Endodermal cell (in vitro differentiated cells): ENCODE results near the gene PLXNA2. TPM values are rescaled to one million over a fixed set of nuclear protein-coding genes. Genes with fewer than 3 reads are reported as not detected.
A peak's percentile ranks its signal among the peaks of the same experiment; 100 is the strongest.

Source experiments
- DNase-seq: peaks from one replicate; pipeline ENCODE4 v3.0.0-alpha.2; 2017
- H3K27ac ChIP-seq: 2 replicates; pipeline ENCODE4 v1.5.1; 2013; ENCODE audit warnings: mild to moderate bottlenecking, low read depth, low read length, moderate library complexity
- H3K27me3 ChIP-seq: 2 replicates; pipeline ENCODE4 v1.6.1; 2013; ENCODE audit warnings: mild to moderate bottlenecking, low read length, moderate library complexity; ENCODE audit not compliant: insufficient read depth, control insufficient read depth, poor library complexity, severe bottlenecking
- H3K36me3 ChIP-seq: 2 replicates; pipeline ENCODE4 v1.7.0; 2013; ENCODE audit warnings: mild to moderate bottlenecking, low read length, moderate library complexity; ENCODE audit not compliant: control insufficient read depth, insufficient read depth
- H3K4me1 ChIP-seq: one replicate; pipeline ENCODE4 v1.7.0; 2013; ENCODE audit warnings: low read length; ENCODE audit not compliant: control insufficient read depth, insufficient read depth
- H3K4me3 ChIP-seq: 2 replicates; pipeline ENCODE4 v1.5.1; 2013; ENCODE audit warnings: mild to moderate bottlenecking, low read length, moderate library complexity
- H3K9ac ChIP-seq: 2 replicates; pipeline ENCODE4 v1.6.1; 2013; ENCODE audit warnings: mild to moderate bottlenecking, low read length, moderate library complexity; ENCODE audit not compliant: poor library complexity, severe bottlenecking; ENCODE audit errors: extremely low read depth
- H3K9me3 ChIP-seq: 2 replicates; pipeline ENCODE4 v1.6.1; 2013; ENCODE audit warnings: mild to moderate bottlenecking, low read length, moderate library complexity; ENCODE audit not compliant: control insufficient read depth
- H3K27ac Mint-ChIP-seq: 2 replicates; pipeline ENCODE4 v1.8.0; 2020; ENCODE audit warnings: mixed read lengths
- H3K27me3 Mint-ChIP-seq: 2 replicates; pipeline ENCODE4 v1.8.0; 2021; ENCODE audit warnings: mild to moderate bottlenecking, mixed read lengths; ENCODE audit not compliant: insufficient read depth
- H3K36me3 Mint-ChIP-seq: 2 replicates; pipeline ENCODE4 v1.8.0; 2020; ENCODE audit warnings: low read depth, mixed read lengths
- H3K4me1 Mint-ChIP-seq: 2 replicates; pipeline ENCODE4 v1.8.0; 2020; ENCODE audit warnings: mixed read lengths
- H3K4me3 Mint-ChIP-seq: 2 replicates; pipeline ENCODE4 v1.8.0; 2020; ENCODE audit warnings: mild to moderate bottlenecking, moderate library complexity, mixed read lengths
- H3K9me3 Mint-ChIP-seq: 2 replicates; pipeline ENCODE4 v1.8.0; 2020; ENCODE audit warnings: mild to moderate bottlenecking, mixed read lengths
- WGBS, 2 experiments: methylation state at CpG; one replicate each; pipeline versions ENCODE4 v1.1.5 to v1.1.7; 2013; ENCODE audit warnings: missing lambda C conversion rate in 2 of 2, mixed read lengths in 1 of 2; ENCODE audit not compliant: insufficient coverage in 1 of 2, insufficient read length in 1 of 2; 5-methylcytosine and 5-hydroxymethylcytosine counted together
- total RNA-seq, 2 donors: library from RNA; stranded (reverse); fragmentation: NEBNext Ultra II Directional in 1 of 2; extraction: Animal tissue kit (Norgen Biotek cat#: 25700) in 1 of 2; gene quantifications; 2 replicates in 1 of 2; 3 replicates in 1 of 2; pipeline ENCODE4 v1.2.1, GENCODE V29; 2021
- TF ChIP-seq, protein P1 (sequence below): fragments of 200-600 bp; sonication (generic); conservative IDR thresholded peaks from 2 replicates; pipeline ENCODE4 v1.5.0; 2021; ENCODE audit warnings: antibody characterized with exemption, mild to moderate bottlenecking

The PLXNA2 gene
- total RNA-seq, 2 donors from 2014 or later = 61.2 to 86.1 TPM

DNA sequence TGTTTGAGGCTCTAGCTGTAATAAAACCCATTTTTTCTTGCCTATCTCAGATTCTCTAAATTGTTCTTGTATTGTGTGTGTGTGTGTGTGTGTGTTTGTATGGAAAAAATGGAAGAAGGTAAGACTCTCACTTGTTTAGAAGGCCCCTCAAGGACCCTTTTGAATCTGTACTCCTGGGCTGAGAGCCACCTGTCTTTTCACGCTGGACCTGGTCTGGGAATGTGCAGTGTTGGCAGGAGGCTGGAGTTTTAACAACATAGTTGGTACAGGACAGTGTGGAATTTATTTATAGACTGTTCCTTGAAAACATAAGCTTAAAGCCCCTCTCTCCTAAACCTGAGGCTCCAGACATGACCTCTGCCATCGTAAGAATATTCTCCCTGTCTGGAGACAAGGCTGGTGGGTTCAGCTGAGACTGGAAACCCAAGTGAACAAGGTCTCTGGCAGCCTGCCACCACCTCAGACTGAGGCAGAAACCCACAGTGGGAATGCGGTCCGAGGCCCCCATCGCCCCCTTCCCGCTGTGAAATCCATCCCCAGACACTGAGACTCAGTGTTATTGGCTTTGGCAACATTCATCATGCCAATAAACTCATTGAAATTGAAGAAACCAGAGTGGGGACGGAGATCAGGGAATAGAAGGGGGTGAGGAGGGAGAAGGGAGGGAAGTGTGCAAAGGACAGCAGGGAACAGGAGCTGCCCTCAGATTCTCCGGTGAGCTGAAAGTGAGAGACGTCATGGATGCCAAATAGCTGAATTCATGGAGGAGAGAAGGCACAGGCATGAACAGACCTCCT is 24.6 kb upstream of the PLXNA2 start:
- peak overlapping the region; percentile 26 for H3K27ac Mint-ChIP-seq
- H3K9me3 ChIP-seq = no peaks in the 10 kb centered on the region
- H3K4me3 Mint-ChIP-seq = no peak overlapping the region
- no peaks in the 10 kb centered on the region for H3K27me3 ChIP-seq
- no peaks in the 10 kb centered on the region for H3K9me3 Mint-ChIP-seq
- H3K4me3 ChIP-seq = peak overlapping the region; percentile 13
- peak overlapping the region; percentile 9 for H3K9ac ChIP-seq
- TF ChIP-seq, protein P1, sequence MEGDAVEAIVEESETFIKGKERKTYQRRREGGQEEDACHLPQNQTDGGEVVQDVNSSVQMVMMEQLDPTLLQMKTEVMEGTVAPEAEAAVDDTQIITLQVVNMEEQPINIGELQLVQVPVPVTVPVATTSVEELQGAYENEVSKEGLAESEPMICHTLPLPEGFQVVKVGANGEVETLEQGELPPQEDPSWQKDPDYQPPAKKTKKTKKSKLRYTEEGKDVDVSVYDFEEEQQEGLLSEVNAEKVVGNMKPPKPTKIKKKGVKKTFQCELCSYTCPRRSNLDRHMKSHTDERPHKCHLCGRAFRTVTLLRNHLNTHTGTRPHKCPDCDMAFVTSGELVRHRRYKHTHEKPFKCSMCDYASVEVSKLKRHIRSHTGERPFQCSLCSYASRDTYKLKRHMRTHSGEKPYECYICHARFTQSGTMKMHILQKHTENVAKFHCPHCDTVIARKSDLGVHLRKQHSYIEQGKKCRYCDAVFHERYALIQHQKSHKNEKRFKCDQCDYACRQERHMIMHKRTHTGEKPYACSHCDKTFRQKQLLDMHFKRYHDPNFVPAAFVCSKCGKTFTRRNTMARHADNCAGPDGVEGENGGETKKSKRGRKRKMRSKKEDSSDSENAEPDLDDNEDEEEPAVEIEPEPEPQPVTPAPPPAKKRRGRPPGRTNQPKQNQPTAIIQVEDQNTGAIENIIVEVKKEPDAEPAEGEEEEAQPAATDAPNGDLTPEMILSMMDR = no peak
- no peaks in the 10 kb centered on the region for H3K36me3 ChIP-seq
- H3K4me1 ChIP-seq = peaks cover 42% of the 10 kb centered on the region
- H3K4me1 Mint-ChIP-seq = peaks cover 51% of the 10 kb centered on the region
- peaks cover 4% of the 10 kb centered on the region for H3K27me3 Mint-ChIP-seq
- WGBS, 2 experiments = 90 to 96% methylated on average over 5 to 9 of the region's 9 CpGs
- no peak for DNase-seq
- no peak overlapping the region for H3K27ac ChIP-seq
- no peaks in the 10 kb centered on the region for H3K36me3 Mint-ChIP-seq

DNA sequence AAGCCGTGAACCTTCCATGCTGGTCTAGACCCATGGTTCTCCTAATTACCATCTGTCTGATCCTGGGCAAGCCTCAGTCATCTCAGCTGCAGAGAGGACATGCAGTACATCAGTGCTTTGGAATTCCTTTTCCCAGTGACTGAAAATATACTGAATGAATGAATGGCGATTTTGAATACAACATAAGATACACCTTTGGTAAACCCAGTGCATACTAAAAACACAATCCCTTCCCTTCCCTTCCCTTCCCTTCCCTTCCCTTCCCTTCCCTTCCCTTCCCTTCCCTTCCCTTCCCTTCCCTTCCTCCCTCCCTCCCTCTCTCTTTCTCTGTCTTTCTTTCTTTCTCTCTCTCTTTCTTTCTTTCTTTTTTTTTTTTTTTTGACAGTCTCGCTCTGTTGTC is 21.3 kb upstream of the PLXNA2 start:
- H3K36me3 Mint-ChIP-seq = peaks cover 3% of the 10 kb centered on the region
- Histone ChIP-seq H3K27ac (no peak overlapping the region), H3K4me3 (no peak overlapping the region), H3K9ac (no peak overlapping the region), H3K27me3 (no peaks in the 10 kb centered on the region), H3K4me1 (peaks cover 18% of the 10 kb centered on the region), H3K36me3 (peaks cover 9% of the 10 kb centered on the region), H3K9me3 (peaks cover 11% of the 10 kb centered on the region)
- TF ChIP-seq, protein P1 = no peak
- 89 to 93% methylated on average over 2 to 3 of the region's 3 CpGs for WGBS, 2 experiments
- peaks cover 4% of the 10 kb centered on the region for H3K27me3 Mint-ChIP-seq
- no peak overlapping the region for H3K4me3 Mint-ChIP-seq
- H3K9me3 Mint-ChIP-seq = peaks cover 12% of the 10 kb centered on the region
- H3K27ac Mint-ChIP-seq = no peak overlapping the region
- DNase-seq = no peak
- H3K4me1 Mint-ChIP-seq = peaks cover 26% of the 10 kb centered on the region

DNA sequence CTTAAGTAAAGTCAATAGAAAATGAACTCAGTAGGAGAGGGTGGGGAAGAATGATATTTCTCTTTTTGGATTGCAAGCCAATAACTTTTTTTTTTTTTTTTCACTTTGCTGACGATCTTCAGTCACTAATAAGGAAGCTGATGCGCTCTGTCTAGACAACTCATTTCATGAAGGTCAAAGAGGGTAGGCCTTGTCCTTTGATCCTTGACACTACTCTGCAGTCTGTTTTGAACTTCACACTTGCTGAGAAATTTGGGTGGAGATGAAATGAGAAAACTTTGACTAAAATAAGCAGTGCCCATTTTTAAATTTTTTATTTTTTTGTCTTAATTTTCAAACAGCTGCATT is 20.9 kb upstream of the PLXNA2 start:
- Mint-ChIP-seq H3K27ac (no peak overlapping the region), H3K27me3 (peaks cover 4% of the 10 kb centered on the region), H3K9me3 (peaks cover 16% of the 10 kb centered on the region), H3K36me3 (peaks cover 3% of the 10 kb centered on the region), H3K4me3 (no peak overlapping the region), H3K4me1 (peaks cover 21% of the 10 kb centered on the region)
- no peak overlapping the region for H3K4me3 ChIP-seq
- H3K9me3 ChIP-seq = peaks cover 15% of the 10 kb centered on the region
- 98 to 100% methylated on average over 1 to 2 of the region's 2 CpGs for WGBS, 2 experiments
- peaks cover 14% of the 10 kb centered on the region for H3K4me1 ChIP-seq
- no peak for DNase-seq
- no peak overlapping the region for H3K9ac ChIP-seq
- no peak overlapping the region for H3K27ac ChIP-seq
- peaks cover 10% of the 10 kb centered on the region for H3K36me3 ChIP-seq
- no peaks in the 10 kb centered on the region for H3K27me3 ChIP-seq
- TF ChIP-seq, protein P1 = no peak
